NCI-H510A treated with DMSO at 0.1 percent for 48 hours (cell line): ENCODE measurements around the gene TPPP.
A peak's percentile ranks its signal among the peaks of the same experiment; 100 is the strongest.
"Not testable (repeated sequence)": the region's sequence is repeated elsewhere in the genome, so short reads cannot be mapped to it uniquely, and the experiment has no call there.

ENCODE experiments used
- DNase-seq: peaks from one replicate; lab custom pipeline; 2025; lab: John Stamatoyannopoulos, UW

TPPP gene

DNA sequence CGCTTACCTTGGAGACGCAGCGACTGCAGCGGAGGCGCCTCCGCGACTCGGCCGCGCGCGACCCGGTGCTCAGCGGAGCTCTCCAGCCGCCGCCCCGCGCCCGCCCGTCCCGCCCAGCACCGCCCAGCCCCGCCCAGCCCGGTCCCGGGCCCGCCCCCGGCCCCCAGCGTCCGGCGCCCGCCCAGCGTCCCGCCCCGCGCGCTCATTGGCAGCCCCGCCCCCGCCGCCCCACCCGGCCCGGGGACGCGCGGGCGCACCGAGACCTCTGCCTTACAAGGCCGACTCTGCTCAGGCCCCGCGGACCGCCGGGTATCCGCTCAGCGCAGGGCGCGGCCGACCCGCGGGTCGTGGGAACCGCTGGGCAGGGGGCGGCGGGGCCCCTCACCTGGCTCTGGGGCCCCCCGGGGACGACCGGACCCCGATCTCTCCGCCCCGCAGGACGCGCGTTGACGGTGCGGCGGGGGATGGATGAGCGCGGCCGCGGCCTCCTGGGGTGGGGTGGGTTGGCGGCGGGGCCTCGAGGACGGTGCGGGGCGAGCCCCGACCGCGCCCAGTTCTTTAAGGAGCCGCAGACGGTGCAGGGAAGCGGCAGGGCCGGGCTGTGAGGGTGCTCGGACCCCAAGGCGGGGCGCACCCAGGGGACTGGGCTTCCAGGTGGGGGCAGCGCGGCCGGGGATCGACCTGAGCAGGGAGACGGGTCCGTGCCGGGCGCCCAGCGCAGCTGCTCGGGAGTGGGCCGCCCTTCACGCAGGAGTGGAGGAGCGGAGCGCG lies at the start of gene TPPP:
Gene TPPP, minus strand, starts transcription at position 82 of the 771 bp plus-strand sequence. CDS start 15,292 bp downstream, outside the sequence.
- DNase-seq = peak; percentile 93

DNA sequence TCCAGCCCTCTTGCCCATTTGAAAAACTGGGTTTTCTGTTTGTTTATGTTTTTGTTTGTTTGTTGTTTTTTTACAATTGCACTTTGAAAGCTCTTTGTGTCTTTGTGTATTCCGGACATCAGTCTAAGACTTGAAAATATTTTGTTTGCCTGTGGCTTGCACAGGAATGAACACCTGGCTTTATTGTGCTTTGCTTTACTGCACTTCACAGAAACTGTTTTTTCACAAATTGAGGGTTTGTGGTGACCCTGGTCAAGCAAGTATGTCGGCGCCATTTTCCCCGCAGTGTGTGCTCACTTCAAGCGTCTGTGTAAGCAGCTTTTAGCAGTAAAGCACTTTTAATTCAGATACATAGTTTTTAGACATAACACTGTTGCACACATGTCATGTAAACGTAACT lies 49.1 kb upstream of the TPPP start:
- not testable (repeated sequence) for DNase-seq

DNA sequence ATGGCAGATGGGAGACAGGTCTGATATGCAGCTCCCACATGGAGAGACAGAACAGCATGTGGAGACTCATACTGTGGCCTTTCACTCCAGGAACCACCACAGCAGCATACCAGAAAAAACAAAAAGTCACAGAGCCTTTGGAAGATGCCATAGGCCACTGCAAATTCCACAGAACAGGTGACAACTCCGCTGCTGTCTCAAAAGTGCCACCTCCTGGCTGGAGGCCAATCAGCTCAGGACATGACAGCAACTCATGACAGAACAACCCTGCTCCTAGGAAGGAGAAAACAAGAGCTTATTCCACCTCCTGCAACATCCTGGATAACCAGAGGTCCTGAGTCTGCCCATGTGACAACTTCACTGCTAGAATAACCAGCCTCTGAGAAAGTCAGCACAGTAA lies 41.0 kb upstream of the TPPP start:
- not testable (repeated sequence) for DNase-seq

DNA sequence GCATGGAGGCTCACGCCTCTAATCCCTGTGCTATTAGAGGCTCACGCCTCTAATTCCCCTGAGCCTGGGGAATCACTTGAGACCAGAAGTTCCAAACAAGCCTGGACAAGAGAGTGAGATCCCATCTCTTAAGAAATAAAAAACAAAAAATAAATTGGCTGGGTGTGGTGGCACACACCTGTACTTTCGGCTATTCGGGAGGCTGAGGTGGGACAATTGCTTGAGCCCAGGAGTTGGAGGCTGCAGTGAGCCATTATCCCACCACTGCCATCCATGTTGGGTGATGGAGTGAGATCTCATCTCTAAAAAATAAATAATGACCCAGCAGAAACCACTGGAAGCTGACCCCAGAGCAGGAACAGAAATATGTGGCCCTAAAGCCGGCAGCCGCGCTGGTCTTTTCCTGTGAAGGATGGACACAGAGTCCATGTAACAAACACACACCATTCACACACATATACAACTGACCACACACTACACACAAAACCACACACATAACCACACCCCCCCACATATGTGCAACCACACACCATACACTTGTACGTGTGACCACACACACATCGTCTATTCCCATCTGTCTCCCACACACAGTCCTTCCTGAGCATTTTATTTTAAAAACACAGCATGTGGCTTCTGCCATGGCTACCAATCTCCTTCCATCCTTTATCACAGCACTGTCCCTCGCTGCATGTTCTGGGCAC lies 39.8 kb upstream of the TPPP start:
- DNase-seq = not testable (repeated sequence)

DNA sequence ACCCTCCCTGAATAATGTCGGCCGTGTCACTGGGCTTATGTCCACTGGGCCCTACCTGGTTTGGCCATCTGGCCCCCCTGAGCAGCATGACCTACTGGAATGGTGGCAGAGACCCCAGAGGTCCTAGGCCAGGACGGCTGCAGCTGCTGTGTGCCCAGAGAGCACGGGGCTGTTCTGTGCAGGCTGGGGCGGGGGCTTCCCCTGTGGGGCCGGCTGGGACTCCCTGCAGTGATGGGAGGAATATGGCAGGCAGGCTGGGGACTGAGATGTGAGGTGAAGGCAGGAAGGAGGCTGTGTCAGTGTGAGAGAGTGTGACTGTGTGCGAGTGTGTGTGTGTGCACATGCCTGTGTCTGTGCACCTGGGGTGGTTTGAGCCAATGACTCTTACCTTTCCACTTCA lies 36.1 kb upstream of the TPPP start:
- not testable (repeated sequence) for DNase-seq

DNA sequence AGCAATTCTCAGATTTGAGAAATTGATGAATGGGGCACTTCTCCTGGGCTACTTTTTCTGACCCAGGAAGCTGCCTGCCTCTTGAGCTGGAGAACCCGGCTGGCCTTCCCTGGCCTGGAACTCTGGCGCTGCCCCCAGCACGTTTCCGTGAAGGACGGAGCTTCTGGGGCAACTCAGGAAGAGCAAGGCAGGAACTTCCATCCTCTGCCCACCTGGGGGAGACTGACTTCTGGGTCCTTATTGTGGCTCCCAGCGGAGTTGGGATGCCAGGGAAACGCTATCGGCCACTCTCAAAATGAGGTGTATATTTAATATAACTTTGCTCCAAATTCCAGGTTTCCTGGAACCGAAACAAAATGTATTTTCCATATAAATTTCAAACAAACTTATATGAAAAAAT lies 33.9 kb upstream of the TPPP start:
- not testable (repeated sequence) for DNase-seq

DNA sequence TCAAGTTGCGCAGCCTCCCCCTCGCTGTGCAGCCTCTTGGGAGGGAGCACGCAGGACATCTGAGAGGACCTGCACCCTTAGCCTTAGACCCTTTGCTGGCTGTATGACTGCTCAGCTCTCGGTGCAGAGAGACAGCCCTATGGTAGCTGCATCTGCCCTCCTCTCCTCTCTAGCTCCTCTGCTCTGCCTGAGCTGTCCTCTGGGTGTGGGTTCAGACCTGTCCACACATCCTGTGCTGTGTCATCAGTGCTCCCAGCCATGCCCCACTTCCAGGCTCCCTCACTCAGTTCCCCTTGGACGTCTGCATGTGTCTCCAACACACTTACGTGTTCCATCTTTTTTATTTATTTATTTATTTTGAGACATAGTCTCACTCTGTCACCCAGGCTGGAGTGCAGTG lies 30.7 kb upstream of the TPPP start:
- DNase-seq = not testable (repeated sequence)

DNA sequence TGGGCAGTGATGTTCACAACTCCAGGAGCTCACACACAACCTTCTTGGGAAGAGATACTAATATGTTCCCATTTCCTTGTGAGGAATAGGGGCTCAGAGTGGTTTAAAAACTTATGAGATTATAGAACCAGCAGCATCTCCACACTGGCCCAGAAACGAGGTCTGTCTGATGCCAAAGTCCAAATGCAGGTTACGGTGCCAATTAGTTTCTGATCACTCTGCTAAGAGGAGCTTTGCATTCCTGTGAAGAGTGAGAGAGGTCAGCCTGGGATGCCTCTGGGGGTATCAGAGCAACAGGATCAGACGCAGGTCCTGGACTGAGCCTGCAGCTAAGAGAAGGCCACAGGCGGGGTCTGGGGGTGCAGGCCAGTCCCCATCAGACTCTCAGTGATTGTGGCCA lies 30.2 kb upstream of the TPPP start:
- DNase-seq = not testable (repeated sequence)

DNA sequence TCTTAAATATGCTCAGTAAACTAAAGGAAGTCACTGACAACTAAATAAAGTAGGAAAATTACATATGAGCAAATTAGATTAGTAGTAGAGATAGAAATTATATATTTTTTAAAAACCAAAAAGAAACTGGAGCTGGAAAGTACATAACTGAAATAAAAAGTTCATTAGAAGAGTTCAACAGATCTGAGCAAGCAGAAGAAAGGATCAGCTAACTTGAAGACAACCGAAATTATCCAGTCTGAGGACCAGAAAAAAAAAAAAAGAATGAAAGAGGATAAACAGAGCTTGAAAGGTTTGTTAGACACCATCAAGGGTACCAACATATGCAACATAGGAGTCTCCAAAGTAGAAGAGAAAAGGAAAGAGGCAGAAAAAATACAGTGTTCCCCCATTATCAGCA lies 26.2 kb upstream of the TPPP start:
- not testable (repeated sequence) for DNase-seq

DNA sequence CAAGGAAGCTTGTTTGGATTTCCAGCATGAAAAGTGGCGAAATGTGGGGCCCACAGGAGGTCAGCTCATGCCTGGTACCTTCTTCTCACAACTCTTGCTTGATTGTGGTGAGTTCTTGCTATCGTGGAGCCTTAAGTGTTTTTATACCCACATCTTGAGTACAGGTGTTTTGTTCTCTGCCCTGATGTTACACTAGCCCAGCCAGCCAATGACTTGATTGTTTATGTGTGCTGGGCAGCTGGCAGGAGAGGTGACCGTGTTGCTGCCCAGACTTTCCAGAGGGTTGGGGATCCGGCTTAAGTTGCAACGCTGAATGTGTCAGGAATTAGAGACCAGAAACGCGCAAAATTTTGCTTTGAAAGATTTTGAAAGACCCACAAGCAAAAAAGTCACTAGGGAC lies 24.0 kb upstream of the TPPP start:
- no peak for DNase-seq

DNA sequence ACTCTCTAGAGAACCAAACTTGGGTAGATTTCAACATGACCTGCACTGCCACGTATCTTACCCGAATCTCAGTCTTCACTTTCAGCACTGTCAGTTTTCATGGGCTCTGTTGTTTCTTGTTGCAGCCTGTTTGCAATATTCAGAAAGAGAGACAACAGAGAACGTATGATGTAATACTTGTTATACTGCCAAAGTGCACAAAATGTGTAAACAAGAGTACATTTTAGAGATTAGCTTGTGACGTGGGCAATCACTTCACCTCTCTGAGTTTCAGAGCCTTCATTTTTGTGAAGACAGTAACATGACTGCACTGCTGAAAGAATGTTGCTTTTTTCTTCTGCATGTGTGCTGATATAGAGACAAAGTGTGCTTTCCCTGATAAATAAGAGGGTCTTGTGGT lies 23.6 kb upstream of the TPPP start:
- DNase-seq = not testable (repeated sequence)

DNA sequence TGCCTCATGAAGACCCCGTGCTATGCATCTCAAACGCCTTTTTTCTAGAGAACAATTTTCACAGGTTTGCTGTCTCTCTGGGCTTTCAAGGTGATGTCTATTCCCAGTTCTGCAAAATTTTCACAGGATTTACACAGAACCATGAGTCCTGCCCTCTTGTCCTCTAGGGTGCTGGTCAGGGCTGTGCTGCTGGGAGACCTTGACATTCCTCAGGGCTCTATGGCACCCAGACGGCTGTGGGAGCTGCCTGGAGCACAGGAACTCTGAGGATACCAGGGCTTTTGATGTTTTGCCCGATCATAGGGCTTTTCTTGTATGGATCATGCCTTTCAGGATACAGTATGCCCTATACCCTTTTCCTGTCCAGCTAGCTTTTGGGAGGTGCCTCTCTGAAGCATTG lies 22.5 kb upstream of the TPPP start:
- DNase-seq = not testable (repeated sequence)

DNA sequence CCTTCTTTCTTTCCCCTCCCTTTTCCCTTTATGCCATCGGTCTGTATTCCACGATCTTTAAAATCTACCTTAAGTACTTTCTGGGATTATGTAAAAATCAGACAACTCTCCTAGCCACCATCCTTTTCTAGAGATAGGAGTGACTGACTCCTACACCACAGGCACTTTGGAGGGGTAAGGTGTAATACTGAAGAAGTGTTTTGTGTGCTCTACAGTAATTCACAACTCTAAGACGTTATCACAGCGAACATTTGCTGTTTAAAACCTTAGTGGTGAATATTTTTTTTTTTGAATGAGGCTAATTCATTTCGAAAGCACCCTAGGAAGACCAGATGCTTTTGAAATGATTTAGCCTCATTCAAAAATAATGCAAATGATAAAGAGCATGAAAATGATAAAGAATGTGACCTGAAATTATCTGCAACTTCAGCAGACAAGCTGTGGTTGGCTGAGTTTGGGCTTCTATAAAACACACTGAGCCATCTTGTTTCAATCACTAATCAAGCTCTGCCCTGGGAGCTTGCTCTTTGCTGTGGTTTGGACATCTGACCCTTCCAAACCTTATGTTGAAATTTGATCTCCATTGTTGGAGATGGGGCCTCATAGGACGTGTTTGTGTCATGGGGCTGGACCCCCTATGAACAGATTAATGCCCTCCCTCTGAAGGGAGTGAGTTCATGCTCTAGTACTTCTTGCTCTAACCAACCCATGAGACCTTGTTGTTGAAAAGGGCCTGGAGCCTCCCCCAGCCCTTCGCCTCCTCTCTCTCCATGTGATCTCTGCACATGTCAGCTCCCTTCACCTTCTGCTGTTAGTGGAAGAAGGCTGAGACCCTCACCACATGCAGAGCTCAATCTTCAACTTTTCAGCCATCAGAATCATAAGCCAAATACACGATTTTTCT lies 21.3 kb upstream of the TPPP start:
- not testable (repeated sequence) for DNase-seq

DNA sequence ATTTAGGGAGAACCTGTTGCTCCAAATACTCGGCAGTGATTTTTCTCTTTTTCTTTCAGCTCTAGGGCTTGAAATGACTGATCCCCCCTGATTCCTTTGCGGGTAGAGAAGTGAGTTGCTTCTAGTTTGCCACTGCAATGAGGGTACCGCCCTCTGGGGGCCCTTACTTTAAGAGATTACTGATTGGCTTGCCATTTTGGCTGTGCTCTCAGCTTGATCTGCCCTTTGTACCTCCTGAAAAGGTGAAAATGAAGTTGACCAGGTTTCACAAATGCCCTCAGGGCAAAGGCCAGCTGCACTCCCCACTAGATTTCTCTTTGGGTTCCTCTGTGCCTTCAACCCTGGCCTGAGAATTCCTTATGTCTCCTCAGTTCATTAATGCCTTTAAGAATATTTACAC lies 20.5 kb upstream of the TPPP start:
- not testable (repeated sequence) for DNase-seq

DNA sequence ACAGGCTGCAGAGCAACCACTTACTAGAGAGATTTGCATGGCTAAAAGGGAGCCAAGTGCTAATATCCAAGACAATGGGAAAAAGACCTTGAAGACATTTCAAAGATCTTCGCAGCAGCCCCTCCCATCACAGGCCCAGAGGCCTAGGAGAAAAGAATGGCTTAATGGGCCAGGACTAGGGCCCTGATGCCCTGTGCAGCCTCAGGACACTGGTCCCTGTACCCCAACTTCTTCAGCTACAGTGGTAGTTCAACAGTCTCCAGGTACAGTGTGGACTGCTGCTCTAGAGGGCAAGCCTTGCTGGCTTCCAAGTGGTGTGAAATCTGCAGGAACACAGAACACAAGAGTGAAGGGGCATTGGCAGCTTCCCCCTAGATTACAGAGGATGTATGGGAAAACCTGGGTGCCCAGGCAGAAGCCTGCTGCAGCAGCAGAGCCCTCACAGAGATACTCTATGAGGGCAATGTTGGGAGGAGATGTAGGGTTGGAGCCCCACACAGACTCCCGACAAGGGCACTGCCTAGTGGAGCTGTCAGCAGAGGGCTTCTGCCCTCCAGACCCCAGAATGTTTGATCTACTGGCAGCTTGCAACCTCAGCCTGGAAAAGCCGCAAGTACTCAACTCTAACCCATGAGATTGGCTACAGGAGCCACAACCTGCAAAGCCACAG lies 15.8 kb upstream of the TPPP start:
- not testable (repeated sequence) for DNase-seq

DNA sequence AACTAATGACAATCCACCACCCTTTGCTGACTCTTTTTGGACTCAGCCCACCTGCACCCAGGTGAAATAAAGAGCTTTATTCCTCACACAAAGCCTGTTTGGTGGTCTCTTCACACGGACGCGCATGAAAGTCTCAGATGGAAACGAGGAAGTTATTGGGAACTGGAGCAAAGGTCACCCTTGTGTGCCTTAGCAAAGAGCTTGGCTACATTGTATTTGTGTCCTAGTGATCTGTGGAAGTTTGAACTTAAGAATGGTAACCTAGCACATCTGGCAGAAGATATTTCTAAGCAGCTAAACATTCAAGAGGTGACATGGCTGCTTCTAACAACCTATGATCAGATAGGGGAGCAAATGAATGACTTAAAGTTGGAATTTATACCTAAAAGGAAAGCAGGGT lies 15.2 kb upstream of the TPPP start:
- DNase-seq = not testable (repeated sequence)

DNA sequence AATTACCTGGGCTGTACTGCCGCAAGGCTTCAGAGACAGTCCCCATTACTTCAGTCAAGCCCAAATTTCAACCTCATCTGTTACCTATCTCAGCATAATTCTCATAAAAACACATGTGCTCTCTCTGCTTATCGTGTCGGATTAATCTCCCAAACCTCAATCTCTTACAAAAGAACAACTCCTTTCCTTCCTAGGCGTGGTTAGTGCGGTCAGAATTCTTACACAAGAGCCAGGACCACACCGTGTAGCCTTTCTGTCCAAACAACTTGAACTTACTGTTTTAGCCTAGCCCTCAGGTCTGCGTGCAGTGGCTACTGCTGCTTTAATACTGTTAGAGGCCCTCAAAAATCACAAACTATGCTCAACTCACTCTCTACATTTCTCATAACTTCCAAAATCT lies 13.0 kb upstream of the TPPP start:
- not testable (repeated sequence) for DNase-seq

DNA sequence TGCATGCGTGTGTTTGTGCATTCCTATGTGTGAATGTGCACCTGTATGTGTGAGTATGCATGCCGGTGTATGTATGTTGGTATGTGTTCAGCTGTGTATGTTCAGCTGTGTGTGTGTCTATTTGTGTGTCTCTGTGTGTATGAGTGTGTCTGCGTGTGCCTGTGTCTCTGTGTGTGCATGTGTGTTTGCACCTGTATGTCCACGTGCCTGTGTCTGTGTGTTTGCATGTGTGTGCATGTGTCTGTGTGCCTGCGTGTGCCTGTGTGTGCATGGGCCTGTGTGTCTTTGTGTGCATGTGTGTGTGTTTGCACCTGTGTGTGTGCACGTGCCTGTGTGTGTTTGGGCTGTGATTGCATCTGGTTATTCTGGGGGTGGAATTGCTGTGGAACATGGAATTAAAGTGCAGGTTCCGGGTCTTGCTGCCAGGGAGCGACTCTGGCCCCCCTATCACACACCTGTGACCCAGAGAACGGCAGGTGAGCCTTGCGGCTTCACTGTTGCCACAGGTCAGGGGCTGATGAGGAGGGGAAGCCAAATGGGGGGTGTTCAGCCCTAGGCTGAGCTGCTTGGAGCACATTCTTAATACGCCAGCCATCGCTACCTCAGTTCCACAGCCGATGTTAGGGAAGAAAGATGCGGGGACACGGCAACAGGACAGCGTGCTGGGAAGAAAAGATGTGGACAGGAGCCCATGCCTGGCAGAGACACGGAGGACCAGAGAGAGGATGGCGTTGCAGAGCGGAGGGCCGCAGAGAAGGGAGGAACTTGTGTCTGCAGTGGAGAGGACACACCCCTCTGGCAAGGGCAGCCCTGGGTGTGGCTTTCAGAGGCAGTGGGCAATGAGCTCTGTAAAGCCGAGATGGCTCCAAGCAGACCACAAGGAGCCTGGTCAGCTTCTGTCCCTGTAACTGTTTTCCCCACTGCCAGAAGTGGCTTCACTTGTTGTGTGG lies 3.9 kb upstream of the TPPP start:
- not testable (repeated sequence) for DNase-seq

DNA sequence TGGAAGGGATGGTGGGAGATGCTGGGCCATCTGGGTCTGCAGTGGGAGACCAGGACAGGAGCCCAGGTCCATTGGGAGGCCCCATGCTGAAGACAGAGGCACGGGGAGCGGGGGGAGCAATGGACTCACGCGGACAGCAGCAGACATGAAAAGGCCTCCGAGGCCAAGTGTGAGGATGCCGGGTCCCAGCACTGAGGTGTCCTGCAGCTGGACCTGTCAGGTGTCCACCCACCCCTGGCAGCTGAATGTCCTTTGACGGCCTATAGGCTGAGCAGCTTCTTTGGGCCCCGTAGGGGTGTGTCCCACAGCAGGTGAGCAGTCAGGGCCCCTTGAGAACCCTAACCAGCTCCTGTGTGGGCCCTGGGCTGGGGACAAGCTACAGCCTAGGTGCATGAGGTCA lies 3.0 kb upstream of the TPPP start:
- not testable (repeated sequence) for DNase-seq

DNA sequence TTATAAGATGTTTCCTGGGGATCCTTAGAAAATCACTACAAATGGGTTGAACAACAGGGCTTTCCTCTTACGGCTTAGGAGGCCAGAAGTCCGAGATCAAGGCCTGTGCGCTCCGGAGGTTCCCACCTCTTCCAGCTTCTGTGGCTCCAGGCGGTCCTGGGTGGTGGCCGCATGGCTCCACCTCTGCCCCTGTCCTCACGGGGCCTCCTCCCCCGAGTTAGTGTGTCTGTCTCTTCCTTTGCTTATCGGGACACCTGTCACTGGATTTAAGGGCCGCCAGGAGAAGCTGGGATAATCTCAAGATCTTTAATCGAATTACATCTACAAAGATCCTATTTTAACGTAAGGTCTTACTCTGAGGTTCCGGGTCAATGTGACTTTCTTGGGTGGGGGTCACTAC lies 2.3 kb upstream of the TPPP start:
- DNase-seq = not testable (repeated sequence)

DNA sequence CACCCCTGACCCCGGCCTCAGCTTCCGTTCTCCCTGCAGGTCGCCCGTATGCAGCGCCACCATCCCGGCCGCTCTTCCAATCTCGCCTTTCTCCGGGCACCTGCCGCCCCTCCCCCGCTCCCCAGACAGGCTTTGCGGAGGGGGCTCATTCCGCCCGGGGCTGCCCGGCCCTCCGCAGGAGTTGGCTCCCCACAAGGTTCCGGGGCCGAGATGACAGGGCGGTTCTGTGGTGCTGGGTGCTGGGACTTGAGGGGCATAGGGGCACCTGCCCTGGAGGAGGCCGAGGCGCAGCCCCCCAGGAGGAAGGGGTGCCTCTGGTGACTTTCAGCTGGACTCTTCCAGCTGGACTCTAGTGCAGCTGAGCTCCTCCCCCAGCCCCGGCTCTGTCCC lies 885 bp upstream of the TPPP start:
- not testable (repeated sequence) for DNase-seq
